NCI-H524 treated with DMSO at 0.1 percent for 48 hours (cell line): Measurements from ENCODE around the gene PPARD.

ENCODE experiments used
- DNase-seq: peaks from one replicate; lab custom pipeline; 2025; lab: John Stamatoyannopoulos, UW

Gene PPARD

GRCh38 chr6:35471836-35472345 lies 129.5 kb downstream of the PPARD start:
- no peak for DNase-seq

GRCh38 chr6:35473075-35473849 lies 130.9 kb downstream of the PPARD start:
- DNase-seq, result no peak

GRCh38 chr6:35473850-35474130 lies 131.4 kb downstream of the PPARD start:
- DNase-seq, result no peak

GRCh38 chr6:35474131-35474941 lies 132.0 kb downstream of the PPARD start:
- DNase-seq, result no peak

GRCh38 chr6:35474942-35475570 lies 132.7 kb downstream of the PPARD start:
- DNase-seq, result no peak

- no peak for DNase-seq
These were observed 133.2 kb downstream of the PPARD start for GRCh38 chr6:35475573-35475972.

- DNase-seq, result no peak
These were observed 133.6 kb downstream of the PPARD start for GRCh38 chr6:35476004-35476403.

- DNase-seq, result no peak
These were observed 134.7 kb downstream of the PPARD start for GRCh38 chr6:35477028-35477427.
